ENCODE data around the gene UBE3A.
"Not testable (repeated sequence)": the region's sequence is repeated elsewhere in the genome, so short reads cannot be mapped to it uniquely, and the experiment has no call there.

Gene UBE3A

DNA sequence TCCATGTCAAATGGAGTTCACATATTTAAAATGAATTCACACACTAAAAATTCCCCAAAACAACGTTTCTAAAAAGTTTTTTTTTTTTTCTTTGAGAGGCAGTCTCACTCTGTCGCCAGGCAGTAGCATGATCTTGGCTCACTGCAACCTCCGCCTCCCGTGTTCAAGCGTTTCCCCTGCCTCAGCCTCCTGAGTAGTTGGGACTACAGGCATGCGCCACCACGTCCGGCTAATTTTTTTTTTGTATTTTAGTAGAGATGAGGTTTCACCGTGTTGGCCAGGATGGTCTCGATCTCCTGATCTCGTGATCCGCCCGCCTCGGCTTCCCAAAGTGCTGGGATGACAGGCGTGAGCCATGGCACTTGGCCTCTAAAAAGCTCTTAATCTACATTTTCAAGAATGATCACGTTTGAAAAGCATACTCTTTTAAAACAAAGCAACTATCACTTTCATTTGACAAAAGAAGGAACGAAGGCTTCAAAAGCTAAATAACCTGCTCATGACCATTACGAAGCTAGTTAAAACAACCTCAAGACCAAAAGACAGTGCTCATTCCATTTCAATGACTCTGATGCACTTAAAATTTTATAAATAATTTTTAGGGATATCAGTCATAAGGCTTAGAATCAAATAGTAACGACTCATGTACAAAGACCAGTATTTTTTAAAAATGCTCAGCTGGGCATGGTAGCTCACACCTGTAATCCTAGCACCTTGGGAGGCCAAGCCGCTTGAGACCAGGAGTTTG lies 5.5 kb downstream of the UBE3A start:
- H2AFZ ChIP-seq (ENCODE audit: low read depth, low read length): no peak overlapping the region
- no peaks in the 10 kb centered on the region for H3K27me3 ChIP-seq (ENCODE audit: insufficient read depth, low read length)
- H3K4me1 ChIP-seq (ENCODE audit: insufficient read depth, low read length): peaks cover 6% of the 10 kb centered on the region
- no peaks in the 10 kb centered on the region for H3K9me3 ChIP-seq (ENCODE audit: low read length)
- H3K36me3 ChIP-seq (ENCODE audit: insufficient read depth, low read length): peaks cover 10% of the 10 kb centered on the region
- no peak overlapping the region for H3K4me3 ChIP-seq (ENCODE audit: low read length)

DNA sequence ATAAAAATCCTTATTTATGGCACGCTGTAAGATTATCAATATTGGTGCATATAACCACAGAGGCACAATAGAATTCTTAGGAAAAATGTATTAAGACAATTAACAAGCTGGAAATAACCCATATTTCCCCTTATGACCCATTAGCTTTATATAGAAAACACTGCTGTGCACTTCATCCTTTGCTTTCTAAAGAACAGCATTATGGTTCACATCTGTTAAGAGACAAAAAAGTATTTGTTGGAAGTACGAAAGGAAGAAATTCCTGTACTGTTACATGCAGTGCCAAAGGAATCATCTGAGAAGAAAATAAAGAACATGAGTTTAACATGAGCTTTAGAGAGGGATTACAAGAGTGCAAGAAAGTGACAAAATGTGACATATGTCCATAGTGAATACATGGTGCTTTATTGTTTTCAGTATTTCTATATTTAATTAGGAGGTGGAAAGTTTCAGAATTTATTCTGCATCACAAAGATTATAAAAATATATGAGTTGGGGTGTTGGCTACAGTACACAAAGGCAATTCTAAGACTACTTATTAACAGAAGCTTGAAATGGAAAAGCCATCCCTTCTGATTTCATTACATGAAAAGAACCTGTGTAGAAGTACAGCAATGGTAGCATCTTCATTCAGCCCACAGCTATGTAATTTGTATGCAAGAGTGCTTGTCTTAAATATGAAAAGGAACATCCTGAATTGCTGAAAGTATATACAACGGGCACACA lies 6.8 kb downstream of the UBE3A start:
- Histone ChIP-seq H3K9me3 (ENCODE audit: low read length) (no peaks in the 10 kb centered on the region), H3K36me3 (ENCODE audit: insufficient read depth, low read length) (peaks cover 10% of the 10 kb centered on the region), H3K4me1 (ENCODE audit: insufficient read depth, low read length) (peaks cover 6% of the 10 kb centered on the region), H3K27me3 (ENCODE audit: insufficient read depth, low read length) (no peaks in the 10 kb centered on the region), H2AFZ (ENCODE audit: low read depth, low read length) (no peak overlapping the region), H3K4me3 (ENCODE audit: low read length) (no peak overlapping the region)

DNA sequence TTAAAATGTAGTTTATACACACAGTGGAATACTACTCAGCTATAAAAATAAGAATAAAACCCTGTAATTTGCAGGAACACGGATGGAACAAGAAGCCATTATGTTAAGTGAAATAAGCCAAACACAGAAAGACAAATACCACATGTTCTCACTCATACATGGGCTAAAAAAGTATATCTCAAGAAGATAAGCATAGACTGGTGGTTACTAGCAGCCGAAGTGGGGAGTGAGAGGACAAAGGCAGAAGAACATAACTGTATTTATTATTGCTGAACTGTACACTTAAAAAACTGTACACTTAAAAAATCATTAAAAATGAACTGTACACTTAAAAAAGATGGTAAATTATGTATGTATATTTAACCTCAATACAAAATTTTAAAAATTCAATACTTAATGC lies 11.0 kb downstream of the UBE3A start:
- no peaks in the 10 kb centered on the region for H3K9me3 ChIP-seq (ENCODE audit: low read length)
- no peaks in the 10 kb centered on the region for H3K27me3 ChIP-seq (ENCODE audit: insufficient read depth, low read length)
- H3K4me3 ChIP-seq (ENCODE audit: low read length): no peak overlapping the region
- no peaks in the 10 kb centered on the region for H3K4me1 ChIP-seq (ENCODE audit: insufficient read depth, low read length)
- no peak overlapping the region for H2AFZ ChIP-seq (ENCODE audit: low read depth, low read length)
- peaks cover 3% of the 10 kb centered on the region for H3K36me3 ChIP-seq (ENCODE audit: insufficient read depth, low read length)

DNA sequence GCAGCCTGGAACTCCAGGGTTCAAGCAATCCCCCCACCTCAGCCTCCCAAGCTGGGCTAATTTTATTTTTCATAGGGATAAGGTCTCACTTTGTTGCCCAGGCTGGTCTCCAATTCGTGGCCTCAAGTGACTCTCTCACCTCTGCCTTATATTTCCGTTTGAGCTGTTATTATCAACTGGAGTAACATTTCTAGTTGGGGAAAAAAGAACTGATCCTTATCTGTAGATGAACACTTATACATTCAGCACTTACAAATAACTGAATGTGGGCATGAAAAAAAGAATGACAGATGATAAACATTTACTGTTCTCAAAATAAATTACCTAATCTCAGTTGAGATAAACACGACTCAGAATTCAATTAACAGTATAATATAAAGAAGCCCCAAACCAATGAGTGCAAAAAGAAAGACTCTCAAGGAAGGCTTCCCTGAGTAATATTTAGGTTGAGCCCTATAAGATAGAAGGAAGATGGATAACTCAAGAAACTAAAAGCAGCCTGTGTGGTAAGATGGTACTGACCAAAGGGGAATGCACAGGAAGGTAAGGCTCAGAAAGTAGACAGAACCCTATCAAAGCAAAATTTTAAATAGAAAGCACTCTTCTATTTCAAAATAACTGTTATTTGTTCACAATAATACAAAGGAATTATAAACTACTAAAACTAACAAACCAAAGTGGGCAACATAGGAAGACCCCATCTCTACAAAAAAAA lies 11.8 kb downstream of the UBE3A start:
- Histone ChIP-seq H3K27me3 (ENCODE audit: insufficient read depth, low read length) (no peaks in the 10 kb centered on the region), H2AFZ (ENCODE audit: low read depth, low read length) (no peak overlapping the region), H3K36me3 (ENCODE audit: insufficient read depth, low read length) (peaks cover 3% of the 10 kb centered on the region), H3K4me3 (ENCODE audit: low read length) (no peak overlapping the region), H3K4me1 (ENCODE audit: insufficient read depth, low read length) (no peaks in the 10 kb centered on the region), H3K9me3 (ENCODE audit: low read length) (peaks cover under 1% of the 10 kb centered on the region)

DNA sequence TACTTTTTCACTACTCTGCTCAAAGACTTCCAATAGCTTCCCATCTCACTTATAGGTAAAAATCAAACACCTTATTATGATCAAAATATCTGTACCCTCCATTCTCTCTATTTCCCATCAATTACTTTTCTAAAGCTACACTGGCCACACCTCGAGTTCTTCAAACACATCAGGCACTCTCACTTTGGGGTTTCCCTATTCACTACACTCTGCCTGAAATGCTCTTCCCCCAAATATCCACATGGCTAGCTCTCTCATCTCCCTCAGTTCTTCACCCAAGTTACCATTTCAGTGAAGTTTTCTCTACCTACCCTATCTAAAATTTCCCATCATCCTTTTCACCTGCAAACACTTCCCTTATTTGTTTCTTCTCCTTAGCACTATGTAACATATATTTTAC lies 14.8 kb downstream of the UBE3A start:
- no peaks in the 10 kb centered on the region for H3K4me1 ChIP-seq (ENCODE audit: insufficient read depth, low read length)

DNA sequence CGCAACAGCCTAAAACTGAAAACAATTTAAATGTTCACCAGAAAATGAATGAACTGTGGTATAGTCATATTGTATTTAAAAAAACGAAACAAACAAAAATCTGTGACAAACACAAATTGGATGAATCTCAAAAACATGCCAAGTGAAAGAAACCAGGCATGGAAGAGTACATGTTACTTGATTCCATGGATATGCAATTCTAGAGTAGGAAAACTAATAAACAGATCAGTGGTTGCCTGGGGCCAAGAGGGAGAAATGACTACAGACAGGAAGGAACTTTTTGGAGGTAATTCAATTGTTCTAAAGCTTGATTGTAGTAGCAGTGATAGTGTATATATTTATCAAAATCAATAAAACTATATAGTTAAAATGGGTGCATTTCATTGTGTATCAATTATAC lies 16.8 kb downstream of the UBE3A start:
- no peak overlapping the region for H2AFZ ChIP-seq (ENCODE audit: low read depth, low read length)
- H3K27me3 ChIP-seq (ENCODE audit: insufficient read depth, low read length): no peaks in the 10 kb centered on the region
- peaks cover 15% of the 10 kb centered on the region for H3K9me3 ChIP-seq (ENCODE audit: low read length)
- no peaks in the 10 kb centered on the region for H3K4me1 ChIP-seq (ENCODE audit: insufficient read depth, low read length)
- no peak overlapping the region for H3K4me3 ChIP-seq (ENCODE audit: low read length)
- H3K36me3 ChIP-seq (ENCODE audit: insufficient read depth, low read length): peaks cover 10% of the 10 kb centered on the region

More for the DNA sequence above, 14.8 kb downstream of the UBE3A start:
- no peaks in the 10 kb centered on the region for H3K27me3 ChIP-seq (ENCODE audit: insufficient read depth, low read length)
- peaks cover 11% of the 10 kb centered on the region for H3K9me3 ChIP-seq (ENCODE audit: low read length)
- H3K36me3 ChIP-seq (ENCODE audit: insufficient read depth, low read length): peaks cover 5% of the 10 kb centered on the region
- H3K4me3 ChIP-seq (ENCODE audit: low read length): no peak overlapping the region
- H2AFZ ChIP-seq (ENCODE audit: low read depth, low read length): no peak overlapping the region

DNA sequence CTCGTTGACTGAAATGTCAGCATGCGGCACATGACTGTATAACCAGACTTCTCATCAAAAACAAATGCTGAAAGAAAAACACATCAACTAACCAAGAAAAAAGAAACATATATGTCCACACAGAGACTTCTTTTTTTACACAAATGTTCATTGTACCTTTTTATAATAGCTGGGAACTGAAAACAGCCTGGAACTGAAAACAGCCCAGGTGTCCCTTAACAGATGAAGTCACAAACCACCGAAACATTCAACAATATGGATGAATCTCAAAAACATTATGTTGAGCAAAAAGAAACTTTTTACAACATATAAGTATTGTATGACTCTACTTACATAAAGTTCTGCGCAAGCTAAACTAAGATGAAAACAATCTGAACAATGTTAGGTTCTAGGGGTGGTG lies 20.6 kb downstream of the UBE3A start:
- H3K27me3 ChIP-seq (ENCODE audit: insufficient read depth, low read length): no peaks in the 10 kb centered on the region
- peaks cover 15% of the 10 kb centered on the region for H3K9me3 ChIP-seq (ENCODE audit: low read length)
- peaks cover 10% of the 10 kb centered on the region for H3K36me3 ChIP-seq (ENCODE audit: insufficient read depth, low read length)
- no peaks in the 10 kb centered on the region for H3K4me1 ChIP-seq (ENCODE audit: insufficient read depth, low read length)
- no peak overlapping the region for H3K4me3 ChIP-seq (ENCODE audit: low read length)
- no peak overlapping the region for H2AFZ ChIP-seq (ENCODE audit: low read depth, low read length)

DNA sequence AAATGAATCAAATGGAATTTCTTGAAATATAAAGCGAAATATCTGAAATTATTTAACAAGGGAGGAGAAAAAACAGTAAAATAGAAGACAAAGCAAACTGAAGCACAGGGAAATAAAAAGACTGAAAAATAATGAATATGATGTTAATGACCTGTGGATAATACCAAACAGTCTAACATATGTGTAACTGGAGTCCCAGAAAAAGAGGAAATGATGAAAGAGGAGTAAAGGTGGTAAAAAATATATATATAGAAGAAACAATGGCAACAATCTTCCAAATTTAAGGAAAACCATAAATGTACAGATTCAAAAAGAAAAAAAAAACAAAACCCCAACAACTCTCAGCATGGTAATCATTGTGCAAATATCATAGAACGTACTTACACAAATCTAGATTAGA lies 21.2 kb downstream of the UBE3A start:
- no peaks in the 10 kb centered on the region for H3K27me3 ChIP-seq (ENCODE audit: insufficient read depth, low read length)
- H3K36me3 ChIP-seq (ENCODE audit: insufficient read depth, low read length): peaks cover 10% of the 10 kb centered on the region
- peaks cover 15% of the 10 kb centered on the region for H3K9me3 ChIP-seq (ENCODE audit: low read length)
- H3K4me1 ChIP-seq (ENCODE audit: insufficient read depth, low read length): no peaks in the 10 kb centered on the region
- H2AFZ ChIP-seq (ENCODE audit: low read depth, low read length): no peak overlapping the region
- H3K4me3 ChIP-seq (ENCODE audit: low read length): no peak overlapping the region

DNA sequence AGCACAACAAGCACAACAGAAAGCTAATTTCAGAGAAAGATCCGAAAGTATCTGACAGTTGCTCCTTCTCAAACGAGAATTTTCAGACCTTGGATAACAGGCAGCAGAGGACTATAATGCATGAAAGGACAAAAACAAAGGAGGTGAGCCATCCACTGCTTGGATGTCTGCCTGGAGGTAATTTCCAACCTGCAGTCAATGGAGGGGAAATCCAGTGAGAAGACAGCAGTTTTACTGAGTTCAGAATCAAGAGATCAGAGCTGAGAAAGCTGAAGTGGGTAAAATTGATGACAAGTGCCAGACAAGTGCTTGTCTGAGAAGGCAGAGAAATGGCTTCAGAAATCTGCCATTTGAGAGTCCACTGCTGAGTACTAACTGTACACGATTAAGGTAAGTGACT lies 22.1 kb downstream of the UBE3A start:
- Histone ChIP-seq H2AFZ (ENCODE audit: low read depth, low read length) (no peak overlapping the region), H3K4me1 (ENCODE audit: insufficient read depth, low read length) (no peaks in the 10 kb centered on the region), H3K27me3 (ENCODE audit: insufficient read depth, low read length) (no peaks in the 10 kb centered on the region), H3K9me3 (ENCODE audit: low read length) (peaks cover 12% of the 10 kb centered on the region), H3K4me3 (ENCODE audit: low read length) (no peak overlapping the region), H3K36me3 (ENCODE audit: insufficient read depth, low read length) (peaks cover 10% of the 10 kb centered on the region)

DNA sequence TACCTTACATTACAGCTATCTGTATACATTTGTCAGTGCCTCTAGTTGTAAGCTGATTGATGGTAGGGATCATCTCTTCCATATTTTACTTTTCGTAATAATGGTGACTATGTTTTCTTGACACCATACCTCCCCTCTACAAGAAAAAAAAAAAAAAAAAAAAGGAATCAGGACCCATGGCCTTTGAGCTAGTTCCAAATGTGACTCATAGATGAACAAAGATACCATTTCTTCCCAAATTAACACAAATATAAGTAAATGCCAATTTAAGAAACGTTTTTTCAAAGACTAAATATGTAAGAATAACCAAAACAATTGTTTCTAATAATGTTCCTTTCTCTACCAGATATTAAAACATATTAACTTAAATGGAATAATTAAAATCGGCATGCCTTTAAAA lies 23.1 kb downstream of the UBE3A start:
- no peak overlapping the region for H2AFZ ChIP-seq (ENCODE audit: low read depth, low read length)
- H3K4me3 ChIP-seq (ENCODE audit: low read length): no peak overlapping the region
- H3K4me1 ChIP-seq (ENCODE audit: insufficient read depth, low read length): no peaks in the 10 kb centered on the region
- peaks cover 5% of the 10 kb centered on the region for H3K36me3 ChIP-seq (ENCODE audit: insufficient read depth, low read length)
- H3K27me3 ChIP-seq (ENCODE audit: insufficient read depth, low read length): no peaks in the 10 kb centered on the region
- H3K9me3 ChIP-seq (ENCODE audit: low read length): peaks cover 4% of the 10 kb centered on the region

DNA sequence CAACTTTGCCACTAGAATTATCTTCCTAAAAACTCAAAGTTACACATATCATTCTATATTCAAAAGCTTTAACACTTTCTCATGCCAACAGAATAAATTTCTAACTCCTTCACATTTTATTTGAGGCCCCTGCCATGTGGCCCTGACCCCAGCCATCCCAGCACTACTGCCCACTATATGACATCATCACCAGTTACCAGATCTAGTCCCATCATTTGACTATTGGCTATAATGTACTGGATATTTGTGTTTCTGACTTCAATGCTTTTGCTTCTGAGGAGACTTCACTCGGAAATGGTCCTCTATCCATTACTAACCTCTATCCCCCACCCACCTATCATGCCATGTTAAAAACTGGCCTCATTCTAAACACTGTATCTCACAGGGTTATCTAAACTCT lies 23.6 kb downstream of the UBE3A start:
- Histone ChIP-seq H3K4me3 (ENCODE audit: low read length) (no peak overlapping the region), H3K9me3 (ENCODE audit: low read length) (peaks cover 4% of the 10 kb centered on the region), H3K36me3 (ENCODE audit: insufficient read depth, low read length) (peaks cover 5% of the 10 kb centered on the region), H3K27me3 (ENCODE audit: insufficient read depth, low read length) (no peaks in the 10 kb centered on the region), H3K4me1 (ENCODE audit: insufficient read depth, low read length) (no peaks in the 10 kb centered on the region), H2AFZ (ENCODE audit: low read depth, low read length) (no peak overlapping the region)

DNA sequence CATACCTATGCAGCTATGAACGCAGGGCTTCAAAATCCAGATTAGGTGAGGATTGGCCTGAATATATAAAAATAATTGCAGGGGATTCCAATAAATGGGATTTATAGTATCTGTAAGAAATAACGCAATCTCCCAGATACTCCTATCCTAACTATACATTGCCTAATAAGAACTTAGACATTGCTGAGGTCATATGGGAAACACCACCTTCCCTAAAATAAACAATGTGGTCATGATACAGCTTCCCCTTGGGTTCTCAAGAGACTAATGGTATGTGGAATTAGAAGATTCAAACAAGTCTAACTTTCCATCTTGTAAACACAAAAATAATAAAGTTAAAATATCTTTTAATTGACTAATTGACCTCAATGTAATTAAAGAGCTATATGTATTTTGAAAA lies 28.2 kb downstream of the UBE3A start:
- Histone ChIP-seq H3K4me3 (ENCODE audit: low read length) (no peak overlapping the region), H3K36me3 (ENCODE audit: insufficient read depth, low read length) (peaks cover 10% of the 10 kb centered on the region), H2AFZ (ENCODE audit: low read depth, low read length) (no peak overlapping the region), H3K4me1 (ENCODE audit: insufficient read depth, low read length) (no peaks in the 10 kb centered on the region), H3K27me3 (ENCODE audit: insufficient read depth, low read length) (no peaks in the 10 kb centered on the region), H3K9me3 (ENCODE audit: low read length) (no peaks in the 10 kb centered on the region)

DNA sequence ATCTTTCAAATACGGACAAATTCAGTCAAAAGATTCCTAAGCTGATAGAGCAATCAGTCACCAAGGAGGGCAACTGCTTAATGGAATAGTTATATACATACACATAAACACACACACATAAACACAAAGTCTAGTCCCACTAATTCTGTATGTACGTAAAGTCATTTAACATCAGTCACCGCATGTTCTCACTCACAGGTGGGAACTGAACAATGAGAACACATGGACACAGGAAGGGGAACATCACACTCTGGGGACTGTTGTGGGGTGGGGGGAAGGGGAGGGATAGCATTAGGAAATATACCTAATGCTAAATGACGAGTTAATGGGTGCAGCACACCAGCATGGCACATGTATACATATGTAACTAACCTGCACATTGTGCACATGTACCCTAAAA lies 29.1 kb downstream of the UBE3A start:
- H3K4me3 ChIP-seq (ENCODE audit: low read length); H3K27me3 ChIP-seq (ENCODE audit: insufficient read depth, low read length); H3K9me3 ChIP-seq (ENCODE audit: low read length); H2AFZ ChIP-seq (ENCODE audit: low read depth, low read length); H3K4me1 ChIP-seq (ENCODE audit: insufficient read depth, low read length): not testable (repeated sequence)
- H3K36me3 ChIP-seq (ENCODE audit: insufficient read depth, low read length): peaks cover 17% of the 10 kb centered on the region
